Mucosa of gallbladder (tissue), 1 donor: ENCODE data around the gene DHRS4L2. TPM values are rescaled to one million over a fixed set of nuclear protein-coding genes. Genes with fewer than 3 reads are reported as not detected.

Source experiments
- DNase-seq: peaks from one replicate; pipeline ENCODE4 v3.0.0-alpha.2; 2020; ENCODE audit warnings: low spot score
- total RNA-seq: library from RNA; stranded (reverse); gene quantifications from one replicate; pipeline ENCODE4 v1.2.1, GENCODE V29; 2021
- donor health status: DM: no; HTN: no; CAD: no.

The DHRS4L2 gene
- total RNA-seq, 1 donor from 2014 or later, result 12.0 TPM

- no peak for DNase-seq
These were observed 65.0 kb downstream of the DHRS4L2 start for GRCh38 chr14:24053548-24054323.

- no peak for DNase-seq
These were observed 65.6 kb downstream of the DHRS4L2 start for GRCh38 chr14:24054324-24054641.

GRCh38 chr14:24054646-24055045, 65.9 kb downstream of the DHRS4L2 start:
- no peak for DNase-seq

Other genes with a start within 250 kb of the DHRS4L2 start
- gene DHRS4, start 35.2 kb upstream of the DHRS4L2 start, total RNA-seq, result 28.5 TPM
- gene CARMIL3, start 63.1 kb downstream of the DHRS4L2 start, total RNA-seq, result 1.6 TPM
- 2.2 TPM for gene CPNE6, start 82.6 kb downstream of the DHRS4L2 start, total RNA-seq
- gene PCK2, start 105.4 kb downstream of the DHRS4L2 start, total RNA-seq, result 28.9 TPM
- 91.8 TPM for gene DCAF11, start 125.8 kb downstream of the DHRS4L2 start, total RNA-seq
- 2.8 TPM for gene NRL, start 126.0 kb downstream of the DHRS4L2 start, total RNA-seq
- gene FITM1, start 141.7 kb downstream of the DHRS4L2 start, total RNA-seq, result 0.81 TPM
- 161 TPM for gene PSME1, start 147.3 kb downstream of the DHRS4L2 start, total RNA-seq
- 24.0 TPM for gene EMC9, start 152.7 kb downstream of the DHRS4L2 start, total RNA-seq
- gene PSME2, start 157.7 kb downstream of the DHRS4L2 start, total RNA-seq, result 106 TPM
- 60.7 TPM for gene RNF31, start 158.6 kb downstream of the DHRS4L2 start, total RNA-seq
- 148 TPM for gene IRF9, start 172.3 kb downstream of the DHRS4L2 start, total RNA-seq
- 208 TPM for gene REC8, start 183.2 kb downstream of the DHRS4L2 start, total RNA-seq
- 23.0 TPM for gene IPO4, start 199.9 kb downstream of the DHRS4L2 start, total RNA-seq
- gene TM9SF1, start 206.5 kb downstream of the DHRS4L2 start, total RNA-seq, result 94.1 TPM
- 0.40 TPM for gene TSSK4, start 216.8 kb downstream of the DHRS4L2 start, total RNA-seq
- 53.0 TPM for gene CHMP4A, start 224.6 kb downstream of the DHRS4L2 start, total RNA-seq
- gene MDP1, start 227.1 kb downstream of the DHRS4L2 start, total RNA-seq, result 20.3 TPM
- gene NEDD8, start 243.4 kb downstream of the DHRS4L2 start, total RNA-seq, result 121 TPM
- gene GMPR2, start 244.0 kb downstream of the DHRS4L2 start, total RNA-seq, result 91.6 TPM